GM12801 (cell line): ENCODE results near the gene PRDX3.

Source experiments
- CTCF ChIP-seq: IDR thresholded peaks from one replicate; pipeline ENCODE4 v1.5.1; 2011; ENCODE audit warnings: control low read depth; ENCODE audit not compliant: insufficient read length; ENCODE audit errors: extremely low read depth

Gene PRDX3

DNA sequence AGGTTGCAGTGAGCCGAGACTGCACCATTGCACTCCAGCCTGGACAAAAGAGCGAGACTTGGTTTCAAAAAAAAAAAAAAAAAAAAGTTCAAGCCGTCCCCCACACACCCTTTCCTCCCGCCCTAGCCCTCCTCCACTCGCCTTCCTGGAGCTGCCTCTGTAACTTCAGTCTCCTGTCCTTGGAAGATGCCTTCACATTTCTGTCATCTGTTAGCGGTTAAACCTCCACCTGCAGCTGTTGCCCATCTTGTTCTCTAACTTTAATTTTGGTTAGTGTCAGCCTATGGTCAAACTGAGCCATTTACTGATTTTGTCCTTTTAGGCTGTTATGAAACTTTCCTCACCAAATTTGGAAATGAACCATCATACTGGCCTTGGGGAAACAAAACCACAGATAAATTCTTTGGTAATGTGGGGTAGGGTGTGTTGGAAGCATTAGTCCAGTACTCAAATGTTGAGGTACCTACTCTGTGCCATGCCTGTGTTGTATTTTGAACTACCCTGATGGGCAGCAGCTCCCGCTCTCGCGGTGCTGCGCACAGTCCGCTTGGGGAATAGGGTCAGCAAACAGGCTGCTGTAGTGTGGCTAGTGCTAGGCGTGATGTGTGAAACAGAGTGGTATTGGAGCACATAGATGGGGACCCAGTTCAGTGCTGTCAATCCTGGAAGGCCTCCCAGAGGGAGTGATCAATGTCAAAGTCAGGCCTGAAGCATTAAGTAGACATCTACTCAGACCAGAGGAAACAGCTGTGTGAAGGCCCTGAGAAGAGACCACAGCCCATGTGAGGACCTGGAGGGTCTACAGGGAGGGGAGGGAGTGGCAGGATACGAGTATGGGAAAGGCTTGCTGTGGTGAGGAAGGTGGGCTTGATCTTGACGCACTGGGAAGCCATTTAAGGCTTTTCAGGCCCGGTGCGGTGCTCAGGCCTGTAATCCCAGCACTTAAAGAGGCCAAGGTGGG, 40.0 kb downstream of the PRDX3 start:
- no peak for TF ChIP-seq CTCF

GRCh38 chr10:119136084-119136483, 42.5 kb downstream of the PRDX3 start:
- no peak for TF ChIP-seq CTCF

GRCh38 chr10:119135513-119135881, 43.1 kb downstream of the PRDX3 start:
- no peak for TF ChIP-seq CTCF

- no peak for TF ChIP-seq CTCF
These were observed 44.7 kb downstream of the PRDX3 start for GRCh38 chr10:119133949-119134348.

GRCh38 chr10:119132521-119133345, 45.9 kb downstream of the PRDX3 start:
- TF ChIP-seq CTCF: no peak

DNA sequence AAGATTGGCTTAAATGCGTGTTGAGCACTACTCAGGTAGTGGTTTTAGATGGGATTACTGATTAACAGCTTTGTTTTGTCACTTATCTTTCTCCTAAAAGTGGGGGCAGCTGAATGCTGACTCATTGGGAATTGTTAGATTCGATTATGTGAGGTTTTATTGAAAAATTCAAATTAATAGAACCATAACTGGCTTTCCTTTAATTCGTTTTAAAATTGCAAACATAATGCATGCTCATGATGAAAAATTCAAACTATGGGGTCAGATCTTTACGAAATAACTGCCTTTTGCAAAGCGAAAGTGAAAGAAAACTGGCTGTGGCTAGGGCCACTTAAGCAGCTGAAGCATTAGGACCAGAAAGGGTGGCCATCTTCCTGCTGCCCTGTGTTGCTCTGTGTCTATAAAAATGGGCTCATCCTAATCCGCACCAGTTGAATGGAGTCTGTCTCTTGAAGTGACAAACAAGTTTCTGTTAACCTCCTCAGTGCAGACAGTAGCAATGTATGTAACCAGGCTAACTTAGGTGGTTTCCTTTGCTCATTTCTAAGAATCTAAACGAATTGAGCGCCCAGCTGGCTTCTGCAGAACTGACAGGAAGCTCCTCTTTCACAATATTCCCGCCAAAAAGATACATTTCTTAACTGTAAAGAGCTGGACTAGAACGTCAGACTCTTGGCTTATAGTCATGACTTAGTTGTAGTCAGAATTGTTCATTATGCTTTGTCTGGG, 46.9 kb downstream of the PRDX3 start:
- no peak for TF ChIP-seq CTCF

GRCh38 chr10:119129721-119130120, 48.9 kb downstream of the PRDX3 start:
- no peak for TF ChIP-seq CTCF
